ENCODE measurements around the gene TUBB1.

DNA sequence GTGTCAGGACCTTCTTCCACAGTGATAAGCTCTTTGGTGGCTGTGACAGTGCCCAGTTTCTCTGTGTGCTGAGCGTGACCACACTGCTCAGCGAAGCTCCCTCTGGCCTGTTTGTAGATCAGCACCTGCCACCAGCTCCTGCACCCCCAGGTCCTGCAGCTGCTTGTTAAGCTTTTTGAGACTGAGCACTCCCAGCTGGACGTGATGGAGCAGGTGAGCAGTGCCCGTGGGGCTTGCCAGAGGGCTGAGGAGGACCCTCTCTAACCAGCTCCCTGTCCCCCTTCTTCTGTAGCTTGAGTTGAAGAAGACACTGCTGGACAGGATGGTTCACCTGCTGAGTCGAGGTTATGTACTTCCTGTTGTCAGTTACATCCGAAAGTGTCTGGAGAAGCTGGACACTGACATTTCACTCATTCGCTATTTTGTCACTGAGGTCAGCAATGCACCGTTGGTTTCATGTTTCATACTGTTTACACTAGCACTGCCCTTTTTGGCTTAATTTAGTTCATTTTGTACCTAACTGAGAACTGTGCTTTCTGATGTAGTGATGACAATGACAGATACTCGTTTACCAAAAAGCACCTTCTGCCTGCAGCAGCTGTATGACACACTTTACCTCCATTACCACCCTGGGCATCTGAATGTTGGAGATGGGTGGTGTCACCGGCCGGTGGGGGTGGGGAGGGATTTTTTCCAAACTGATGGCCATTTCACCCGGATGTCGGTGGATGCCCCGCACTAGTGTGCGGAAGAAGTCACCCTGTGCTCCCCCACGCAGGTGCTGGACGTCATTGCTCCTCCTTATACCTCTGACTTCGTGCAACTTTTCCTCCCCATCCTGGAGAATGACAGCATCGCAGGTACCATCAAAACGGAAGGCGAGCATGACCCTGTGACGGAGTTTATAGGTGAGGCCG, 25.6 kb upstream of the TUBB1 start:
- TF ChIP-seq, protein P1, sequence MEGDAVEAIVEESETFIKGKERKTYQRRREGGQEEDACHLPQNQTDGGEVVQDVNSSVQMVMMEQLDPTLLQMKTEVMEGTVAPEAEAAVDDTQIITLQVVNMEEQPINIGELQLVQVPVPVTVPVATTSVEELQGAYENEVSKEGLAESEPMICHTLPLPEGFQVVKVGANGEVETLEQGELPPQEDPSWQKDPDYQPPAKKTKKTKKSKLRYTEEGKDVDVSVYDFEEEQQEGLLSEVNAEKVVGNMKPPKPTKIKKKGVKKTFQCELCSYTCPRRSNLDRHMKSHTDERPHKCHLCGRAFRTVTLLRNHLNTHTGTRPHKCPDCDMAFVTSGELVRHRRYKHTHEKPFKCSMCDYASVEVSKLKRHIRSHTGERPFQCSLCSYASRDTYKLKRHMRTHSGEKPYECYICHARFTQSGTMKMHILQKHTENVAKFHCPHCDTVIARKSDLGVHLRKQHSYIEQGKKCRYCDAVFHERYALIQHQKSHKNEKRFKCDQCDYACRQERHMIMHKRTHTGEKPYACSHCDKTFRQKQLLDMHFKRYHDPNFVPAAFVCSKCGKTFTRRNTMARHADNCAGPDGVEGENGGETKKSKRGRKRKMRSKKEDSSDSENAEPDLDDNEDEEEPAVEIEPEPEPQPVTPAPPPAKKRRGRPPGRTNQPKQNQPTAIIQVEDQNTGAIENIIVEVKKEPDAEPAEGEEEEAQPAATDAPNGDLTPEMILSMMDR (conservative IDR thresholded peaks at IDR 0.05; ENCODE audit: low read depth, low read length) = no peak
- TF ChIP-seq EZH2 (IDR thresholded peaks at IDR 0.05; ENCODE audit: borderline replicate concordance, low read depth, low read length, poor library complexity, severe bottlenecking) = no peak

All from A673 (cell line).